Panc1 (cell line): Measurements from ENCODE around the gene ATP6V1D.

ENCODE experiments used
- CTCF ChIP-seq: fragments of 450-650 bp; IDR thresholded peaks from 2 replicates; pipeline ENCODE4 v1.5.1; 2017; ENCODE audit warnings: mild to moderate bottlenecking
- POLR2AphosphoS5 ChIP-seq: IDR thresholded peaks from 2 replicates; pipeline ENCODE4 v1.6.1; 2012; ENCODE audit warnings: mild to moderate bottlenecking, low read depth, low read length, moderate library complexity
- TCF7L2 ChIP-seq: IDR thresholded peaks from 2 replicates; pipeline ENCODE4 v1.6.1; 2011; ENCODE audit warnings: mild to moderate bottlenecking, low read depth, low read length, inconsistent platforms

- no peak for TF ChIP-seq CTCF
- TF ChIP-seq TCF7L2: no peak
- TF ChIP-seq POLR2AphosphoS5: no peak
Measured at GRCh38 chr14:67395086-67395875, 35.7 kb upstream of the ATP6V1D start.
